ENCODE results near the gene PITHD1. TPM values are rescaled to one million over a fixed set of nuclear protein-coding genes. Genes with fewer than 3 reads are reported as not detected.

Gene PITHD1
- total RNA-seq, 3 donors from 2014 or later, result 46.9 to 62.8 (median 60.3) TPM

- Histone ChIP-seq H3K9me3 (no peaks in the 10 kb centered on the region), H3K36me3 (no peaks in the 10 kb centered on the region), H3K27ac (peak overlapping the region; percentile 89), H3K4me1 (peaks cover 0 to 8% of the 10 kb centered on the region in 2 donors), H3K27me3 (no peaks in the 10 kb centered on the region), H3K4me3 (peak overlapping the region; percentile 79 to 92 (median 83))
- DNase-seq (ENCODE audit: low spot score in 2 of 2), result no peak
- intact Hi-C loops (cut with DNase I; ENCODE audit: low total_unique reads), result no loop called here
- TF ChIP-seq POLR2A (IDR thresholded peaks at IDR 0.05) (no peak), CTCF (IDR thresholded peaks at IDR 0.05) (no peak), POLR2AphosphoS5 (IDR thresholded peaks at IDR 0.05) (no peak)
These were observed 35.4 kb upstream of the PITHD1 start for GRCh38 chr1:23742670-23743286.

GRCh38 chr1:23743287-23744152 lies 34.7 kb upstream of the PITHD1 start, which contains the start of gene ELOA:
Gene ELOA (plus strand): TSS chr1:23743471. CDS start chr1:23743504, 33 bp downstream.
- peak within 1 kb of the TSS; percentile 79 to 92 (median 83) for H3K4me3 ChIP-seq

GRCh38 chr1:23745515-23745914 lies 32.7 kb upstream of the PITHD1 start:
- Histone ChIP-seq H3K4me1 (peaks cover 0 to 8% of the 10 kb centered on the region in 2 donors), H3K9me3 (no peaks in the 10 kb centered on the region), H3K27me3 (no peaks in the 10 kb centered on the region), H3K27ac (no peak overlapping the region), H3K36me3 (no peaks in the 10 kb centered on the region), H3K4me3 (no peak overlapping the region)
- intact Hi-C loops (cut with DNase I; ENCODE audit: low total_unique reads), result no loop called here
- TF ChIP-seq POLR2AphosphoS5 (IDR thresholded peaks at IDR 0.05) (no peak), CTCF (IDR thresholded peaks at IDR 0.05) (peak in 1 of 3 donors; percentile 13)
- no peak for DNase-seq (ENCODE audit: low spot score in 2 of 2)

More at GRCh38 chr1:23743287-23744152, 34.7 kb upstream of the PITHD1 start, which contains the start of gene ELOA:
- intact Hi-C loops (cut with DNase I; ENCODE audit: low total_unique reads), result no loop called here
- H3K27me3 ChIP-seq, result no peaks in the 10 kb centered on the region
- TF ChIP-seq POLR2A (IDR thresholded peaks at IDR 0.05) (no peak), CTCF (IDR thresholded peaks at IDR 0.05) (no peak), POLR2AphosphoS5 (IDR thresholded peaks at IDR 0.05) (peak; percentile 25 to 55 (median 50))
- H3K27ac ChIP-seq, result peak within 1 kb of the TSS; percentile 89
- no peaks in the 10 kb centered on the region for H3K36me3 ChIP-seq
- H3K9me3 ChIP-seq, result no peaks in the 10 kb centered on the region
- peak; percentile 31 to 64 for DNase-seq (ENCODE audit: low spot score in 2 of 2)
- peaks cover 0 to 8% of the 10 kb centered on the region in 2 donors for H3K4me1 ChIP-seq

- Histone ChIP-seq H3K4me1 (peaks cover 0 to 8% of the 10 kb centered on the region in 2 donors), H3K27ac (no peak overlapping the region), H3K9me3 (no peaks in the 10 kb centered on the region), H3K27me3 (no peaks in the 10 kb centered on the region), H3K36me3 (no peaks in the 10 kb centered on the region), H3K4me3 (no peak overlapping the region)
- DNase-seq (ENCODE audit: low spot score in 2 of 2), result no peak
- intact Hi-C loops (cut with DNase I; ENCODE audit: low total_unique reads), result no loop called here
- no peak for TF ChIP-seq POLR2A (IDR thresholded peaks at IDR 0.05)
- TF ChIP-seq CTCF (IDR thresholded peaks at IDR 0.05), result no peak
- TF ChIP-seq POLR2AphosphoS5 (IDR thresholded peaks at IDR 0.05), result no peak
These were observed 30.2 kb upstream of the PITHD1 start for GRCh38 chr1:23748016-23748415.

Measured in breast epithelium (tissue), 4 donors.